NCI-H510A (cell line): ENCODE data around the gene ZNF507.

Source experiments
- DNase-seq: peaks from one replicate; lab custom pipeline; 2025; lab: John Stamatoyannopoulos, UW

The ZNF507 gene

DNA sequence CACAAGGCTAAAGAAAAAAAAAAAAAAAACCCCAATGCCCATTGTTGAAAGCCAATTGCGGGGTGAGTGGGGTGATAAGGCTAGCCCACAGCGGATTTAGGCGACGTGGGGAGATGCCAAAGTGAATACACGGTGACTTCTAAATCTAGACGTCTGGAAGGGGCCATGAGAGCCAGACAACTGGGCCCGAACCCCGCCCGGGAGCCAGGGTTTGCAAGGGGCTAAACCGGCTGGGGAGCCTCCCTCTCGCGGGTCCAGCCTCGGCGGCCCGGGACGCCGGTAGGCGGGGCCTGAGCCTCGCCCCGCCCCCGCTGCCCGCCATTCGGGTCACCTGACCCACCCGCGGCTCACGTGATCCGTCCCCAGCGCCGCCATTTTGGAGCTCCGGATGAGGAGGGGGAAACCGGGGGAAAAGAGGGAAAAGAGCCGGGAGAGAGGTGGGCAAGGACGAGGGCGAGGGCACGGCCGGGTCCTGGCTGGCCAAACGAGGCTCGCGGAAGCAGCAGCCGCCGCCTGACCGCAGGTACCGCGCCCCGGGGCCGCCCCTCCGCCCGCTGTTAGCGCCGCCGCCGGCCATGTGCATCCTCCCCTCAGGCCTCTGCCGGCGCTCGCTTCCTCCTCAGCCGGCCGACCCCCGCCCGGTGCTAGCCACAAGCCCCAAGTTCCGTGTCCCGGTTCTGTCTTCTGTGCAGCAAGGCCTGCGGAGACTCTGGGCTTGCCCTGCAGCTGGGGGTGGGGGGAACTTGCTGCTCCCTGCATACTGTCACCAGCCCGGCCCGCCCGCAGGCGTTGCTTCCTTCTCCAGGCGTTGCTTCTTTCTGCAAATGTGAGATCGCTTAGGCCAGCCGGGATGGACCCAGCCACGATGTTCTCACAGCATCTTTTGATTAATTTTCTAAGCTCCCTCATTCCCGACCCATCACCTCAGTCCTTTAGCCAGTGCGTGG is at the start of gene ZNF507:
Gene ZNF507, plus strand, starts transcription at position 350 of the 947 bp plus-strand sequence. CDS start 7,221 bp downstream, outside the sequence.
- DNase-seq, result peak; percentile 54

DNA sequence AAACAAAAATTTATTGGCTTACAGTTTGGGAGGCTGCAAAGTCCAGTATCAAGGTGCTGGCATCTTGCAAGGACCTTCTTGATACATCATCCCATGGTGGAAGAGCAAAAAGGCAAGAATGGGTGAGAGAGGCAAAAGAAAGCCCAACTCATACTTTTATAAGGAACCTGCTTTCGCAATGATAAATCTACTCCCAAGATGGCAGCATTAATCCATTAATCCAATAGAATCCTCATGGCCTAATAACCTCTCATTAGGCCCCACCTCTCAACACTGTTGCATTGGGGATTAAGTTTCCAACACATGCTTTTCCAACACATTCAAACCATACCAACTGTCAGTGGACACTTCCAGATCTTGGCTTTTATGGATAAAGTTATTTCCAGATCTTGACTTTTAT is 48.7 kb upstream of the ZNF507 start:
- DNase-seq, result no peak

DNA sequence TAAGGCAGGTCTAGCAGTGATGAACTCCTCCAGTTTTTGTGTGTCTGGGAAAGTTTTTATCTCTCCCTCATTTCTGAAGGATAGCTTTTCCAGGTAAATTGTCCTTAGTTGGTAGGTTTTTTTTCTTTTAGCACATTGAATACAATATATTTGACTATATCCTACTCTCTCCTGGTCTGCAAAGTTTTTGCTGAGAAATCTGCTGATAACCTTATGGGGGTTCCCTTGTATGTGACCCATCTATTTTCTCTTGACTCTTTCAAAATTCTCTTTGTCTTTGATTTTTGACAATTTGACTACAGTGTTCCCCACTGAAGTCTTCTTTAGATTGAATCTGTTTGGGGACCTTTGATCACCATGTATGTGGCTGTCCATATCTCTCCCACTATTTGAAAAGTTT is 42.6 kb upstream of the ZNF507 start:
- no peak for DNase-seq

DNA sequence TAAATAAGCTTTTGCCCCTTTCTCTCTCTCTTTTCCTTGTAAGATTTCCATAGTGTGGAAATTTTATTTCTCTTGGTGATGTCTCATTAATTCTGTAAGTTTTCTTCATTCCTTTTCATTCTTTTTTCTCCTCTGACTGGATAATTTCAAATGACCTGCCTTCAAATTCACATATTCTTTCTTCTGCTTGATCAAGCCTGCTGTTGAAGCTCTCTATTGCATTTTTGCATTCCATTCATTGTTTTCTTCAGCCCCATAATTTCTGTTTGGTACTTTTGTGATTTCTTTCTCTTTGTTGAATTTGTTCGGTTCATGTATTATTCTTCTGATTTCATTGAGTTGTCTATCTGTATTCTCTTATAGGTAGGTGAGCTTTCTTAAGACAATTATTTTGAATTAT is 42.2 kb upstream of the ZNF507 start:
- no peak for DNase-seq

DNA sequence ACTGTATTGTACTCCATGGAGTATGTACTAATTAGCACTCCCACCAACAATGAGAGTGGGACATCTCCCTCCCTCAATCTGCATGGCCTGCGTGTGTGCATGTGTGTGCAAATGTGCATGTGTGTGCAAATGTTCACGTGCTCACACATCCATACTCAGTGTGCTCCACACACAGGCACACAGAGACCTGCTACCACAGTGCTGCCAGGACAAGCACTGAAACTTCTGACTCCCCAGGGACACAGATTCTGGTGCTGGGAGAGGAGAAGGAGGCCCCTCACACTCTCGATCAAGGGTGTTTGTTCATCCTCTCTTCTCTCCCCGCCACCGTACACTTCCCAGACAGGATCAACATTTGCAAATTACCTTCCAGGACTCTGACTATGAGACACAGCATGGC is 37.8 kb upstream of the ZNF507 start:
- DNase-seq, result no peak

DNA sequence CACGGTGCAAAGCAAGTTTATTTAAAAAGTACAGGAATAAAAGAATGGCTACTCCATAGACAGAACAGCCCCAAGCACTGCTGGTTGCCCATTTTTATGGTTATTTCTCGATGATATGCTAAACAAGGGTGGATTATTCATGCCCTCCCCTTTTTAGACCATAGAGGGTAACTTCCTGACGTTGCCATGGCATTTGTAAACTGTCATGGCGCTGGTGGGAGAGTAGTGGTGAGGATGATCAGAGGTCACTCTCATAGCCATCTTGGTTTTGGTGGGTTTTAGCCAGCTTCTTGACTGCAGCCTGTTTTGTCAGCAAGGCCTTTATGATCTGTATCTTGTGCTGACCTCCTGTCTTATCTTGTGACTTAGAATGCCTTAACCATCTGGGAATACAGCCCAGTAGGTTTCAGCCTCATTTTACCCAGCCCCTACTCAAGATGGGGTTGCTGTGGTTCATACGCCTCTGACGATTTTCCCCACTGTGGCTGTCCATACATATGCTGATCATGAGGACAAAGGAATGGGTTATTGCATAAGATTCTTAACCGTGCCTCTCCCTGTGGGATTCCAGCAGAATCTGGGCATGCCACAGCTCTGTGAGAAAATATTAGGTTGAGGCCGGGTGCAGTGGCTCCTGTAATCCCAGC is 36.9 kb upstream of the ZNF507 start:
- DNase-seq, result no peak

DNA sequence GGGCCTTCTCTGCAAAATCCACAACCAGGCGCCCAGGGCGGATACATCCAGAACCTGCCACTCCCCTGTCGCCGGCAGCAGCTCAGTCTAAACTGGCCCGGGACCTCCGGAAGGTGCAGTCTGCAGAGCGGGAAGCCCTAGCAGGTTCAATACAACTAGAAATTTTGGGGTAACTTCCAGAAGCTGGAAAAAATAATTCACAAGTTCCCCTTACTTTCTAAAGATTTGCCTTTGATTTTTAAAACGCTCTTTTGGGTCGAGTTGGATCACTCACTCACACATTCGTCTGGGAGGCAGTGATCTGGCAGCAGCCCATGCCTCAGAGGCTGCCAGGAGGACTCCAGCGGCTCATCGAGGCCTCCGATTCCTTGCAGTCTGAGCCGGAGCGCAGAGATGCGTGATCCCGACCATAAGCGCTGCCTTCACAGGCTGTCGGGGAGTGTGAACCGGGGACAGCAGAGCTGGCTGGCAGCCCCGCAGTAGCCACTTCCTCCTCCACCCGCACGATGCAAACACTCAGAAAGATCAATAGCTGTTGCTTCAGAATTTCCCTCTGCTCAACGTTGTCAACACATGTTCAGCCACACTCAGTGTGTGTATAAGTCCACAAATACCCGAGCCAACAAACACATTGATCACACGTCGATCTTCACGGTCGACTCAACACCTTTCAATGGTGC is 35.6 kb upstream of the ZNF507 start:
- no peak for DNase-seq

DNA sequence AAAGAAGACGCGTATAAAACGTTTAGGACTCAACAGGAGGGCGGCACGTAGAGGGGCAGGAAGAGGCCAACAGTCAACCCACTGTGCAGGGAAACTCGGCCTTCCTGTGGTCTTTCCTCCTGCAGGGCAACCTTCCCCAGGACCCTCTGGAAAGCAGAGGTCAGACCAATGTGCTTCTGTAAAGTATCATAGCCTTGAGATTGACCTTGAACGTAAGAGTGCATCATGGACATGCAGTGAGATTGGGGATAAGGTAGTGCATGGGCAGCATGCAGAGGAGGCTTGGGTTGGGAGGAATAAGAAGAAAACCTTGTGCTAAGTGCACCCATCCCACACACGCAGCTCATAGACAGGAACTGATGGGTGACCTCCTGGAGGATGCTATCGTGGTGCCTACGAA is 34.0 kb upstream of the ZNF507 start:
- DNase-seq, result no peak

DNA sequence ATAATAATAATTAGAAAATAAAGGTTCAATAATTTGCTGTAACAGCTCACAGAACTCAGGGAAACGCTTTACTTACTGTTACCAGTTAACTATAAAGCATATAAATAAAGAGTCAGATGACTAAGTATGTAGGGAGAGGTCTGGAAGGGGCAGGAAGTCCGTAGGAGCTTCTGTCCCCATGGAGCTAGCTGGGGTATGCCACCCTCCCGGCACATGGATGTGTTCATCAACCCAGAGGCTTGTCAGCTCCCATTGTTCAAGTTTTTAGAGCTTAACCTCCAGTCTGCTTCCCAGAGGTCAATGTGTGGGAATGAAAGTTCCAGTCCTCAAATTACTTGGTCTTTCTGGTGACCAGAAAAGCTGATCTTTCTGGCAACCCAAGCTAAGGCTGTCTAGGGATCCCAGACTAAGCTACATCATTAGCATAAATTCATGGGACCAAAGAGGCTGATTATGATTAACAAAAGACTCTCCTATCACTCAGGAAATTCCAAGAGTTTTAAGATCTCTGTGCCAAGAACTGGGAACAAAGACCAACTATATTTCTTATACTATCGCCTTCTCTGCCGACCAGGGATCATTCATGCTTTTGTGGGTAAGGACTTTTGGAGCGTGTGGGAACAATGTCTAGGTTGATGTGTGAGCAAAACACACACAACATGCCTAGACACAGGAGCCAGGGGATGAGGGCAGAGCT is 31.7 kb upstream of the ZNF507 start:
- no peak for DNase-seq

DNA sequence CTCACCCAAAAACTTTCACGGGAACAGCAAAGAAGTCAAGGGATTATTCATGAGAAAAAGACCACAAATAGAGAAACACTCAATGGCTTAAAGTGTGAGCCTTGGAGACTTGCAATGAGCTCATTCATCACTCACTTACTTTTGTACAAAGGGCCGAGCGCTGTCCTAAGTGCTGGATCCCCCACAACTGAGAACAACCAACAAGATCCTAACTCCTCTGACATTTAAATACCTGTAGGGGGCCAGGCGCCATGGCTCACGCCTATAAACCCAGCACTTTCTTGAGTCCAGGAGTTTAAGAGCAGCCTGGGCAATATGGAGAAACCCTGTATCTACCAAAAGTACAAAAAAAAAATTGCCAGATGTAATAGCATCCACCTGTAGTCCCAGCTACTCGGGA is 29.4 kb upstream of the ZNF507 start:
- DNase-seq, result no peak

DNA sequence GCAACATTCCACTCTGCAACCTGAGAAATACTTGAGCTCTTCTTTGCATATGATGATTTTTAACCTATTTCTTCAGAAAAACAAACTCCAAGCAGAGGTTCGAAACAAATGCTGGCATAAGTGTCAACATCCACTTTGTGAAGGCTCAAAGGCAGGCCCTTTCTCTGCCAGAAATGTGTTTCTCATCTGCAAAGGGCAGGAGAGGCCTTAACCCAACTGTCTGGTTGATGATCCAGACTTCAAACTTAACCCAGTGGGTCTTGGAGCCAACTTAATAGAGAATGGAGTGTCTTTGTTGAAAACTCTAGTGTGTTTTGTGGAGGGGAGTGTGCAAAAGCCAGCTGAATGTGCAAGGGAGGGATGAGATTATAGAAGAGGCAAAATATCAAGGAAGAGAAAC is 28.3 kb upstream of the ZNF507 start:
- no peak for DNase-seq

DNA sequence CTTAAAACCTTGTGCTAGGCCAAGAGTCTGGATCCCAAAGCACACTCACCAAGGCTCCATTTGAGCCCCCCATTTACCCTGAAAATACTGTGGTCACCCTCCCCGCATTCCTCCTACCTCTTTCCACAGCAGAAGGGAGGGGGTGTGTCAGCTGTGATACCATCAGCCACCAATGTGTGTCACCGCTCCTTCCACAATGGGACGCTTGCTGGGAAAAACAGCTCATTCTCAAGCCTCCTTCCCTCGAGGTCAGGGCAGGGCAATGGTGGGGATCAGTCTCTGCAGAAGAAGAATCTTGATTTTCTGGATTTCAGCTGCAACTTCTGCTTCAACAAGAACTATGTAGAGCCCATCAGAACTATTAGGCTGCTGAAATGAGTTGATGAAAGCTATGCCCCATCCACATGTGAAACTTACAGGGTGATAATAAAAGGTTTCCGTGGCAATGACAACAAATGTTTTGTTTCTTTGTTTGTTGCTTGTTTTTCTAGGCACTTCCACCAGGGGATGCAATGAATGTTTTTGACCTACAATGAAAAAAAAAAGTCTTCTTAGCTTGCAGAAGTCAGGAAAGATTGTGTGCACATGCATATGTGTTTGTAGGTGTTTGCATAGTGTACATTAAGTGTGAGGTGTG is 26.4 kb upstream of the ZNF507 start:
- DNase-seq, result no peak

DNA sequence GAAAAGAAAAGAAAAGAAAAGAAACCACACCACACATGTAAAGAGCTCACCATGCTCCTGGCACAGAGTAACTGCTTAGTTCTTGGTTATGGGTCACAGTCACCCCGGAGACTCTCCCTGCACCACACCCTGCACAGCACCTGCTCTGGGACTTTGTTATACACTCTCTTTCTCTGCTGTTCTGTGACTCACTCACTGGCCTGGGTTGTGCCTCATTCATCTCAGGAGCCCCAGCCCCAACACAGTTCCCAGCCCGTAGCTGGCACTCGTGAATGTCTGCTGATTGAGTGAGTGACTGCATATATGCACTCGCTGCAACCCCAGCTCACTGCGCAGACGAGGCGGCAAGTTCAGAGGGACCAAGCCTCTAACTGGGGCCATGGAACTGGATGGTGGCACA is 22.9 kb upstream of the ZNF507 start:
- DNase-seq, result no peak

DNA sequence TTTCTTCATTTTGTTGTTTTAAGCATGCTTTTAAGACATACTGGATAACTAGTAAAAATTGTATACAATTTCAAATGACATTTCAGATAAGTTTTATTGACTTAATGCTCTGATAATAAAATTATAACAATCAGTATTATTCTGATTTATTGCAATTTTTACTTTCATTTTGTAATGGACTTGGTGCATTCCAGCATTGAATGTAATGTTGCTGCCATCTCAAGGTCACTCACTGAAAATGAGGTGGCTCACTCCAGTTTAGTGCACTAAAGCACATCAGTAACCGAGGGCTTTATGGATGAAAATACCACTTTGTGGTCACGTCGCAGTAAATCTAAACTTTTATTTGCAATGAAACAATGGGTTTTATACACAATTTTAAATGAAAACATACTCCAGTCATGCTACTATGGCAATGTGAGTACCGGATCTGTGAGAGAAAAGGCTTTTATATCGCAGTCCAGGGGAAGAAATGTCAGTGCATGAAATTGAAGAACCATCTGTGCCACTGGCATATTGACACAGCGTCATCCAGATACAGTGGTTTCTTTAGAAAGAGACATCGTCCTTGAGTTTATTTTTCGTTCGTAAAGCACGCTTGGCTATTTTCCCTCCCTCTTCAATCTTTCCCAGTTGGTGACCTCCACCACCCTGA is 20.7 kb upstream of the ZNF507 start:
- no peak for DNase-seq

DNA sequence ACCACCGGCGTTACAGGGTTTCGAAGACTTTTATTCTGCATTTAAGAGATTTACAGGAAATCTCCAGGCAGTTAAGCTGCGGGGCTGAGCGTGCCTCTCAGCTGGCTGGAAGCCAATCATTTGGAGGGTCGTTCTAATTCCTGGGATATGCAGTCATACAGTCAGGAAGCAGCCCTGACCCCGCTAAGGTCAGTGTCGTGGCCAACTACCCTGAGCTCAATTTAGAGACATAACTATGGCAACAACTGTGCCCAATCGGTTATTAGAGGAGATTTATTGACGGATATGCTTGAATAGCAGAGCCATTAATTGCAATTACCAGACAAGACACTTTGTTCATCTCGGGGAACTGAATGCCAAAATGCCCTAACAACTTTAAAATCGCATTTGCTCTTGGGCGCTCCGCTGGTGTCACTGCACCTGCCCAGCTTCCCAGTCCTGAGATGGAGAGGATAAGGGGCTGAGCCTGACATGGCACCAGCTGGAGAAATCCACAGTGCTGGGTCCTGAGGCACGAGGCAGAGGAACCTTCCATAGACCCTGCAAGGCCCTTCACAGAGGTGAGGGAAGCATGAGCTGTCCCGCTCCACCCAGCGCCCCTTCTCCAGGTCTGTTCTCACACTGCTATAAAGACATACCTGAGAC is 15.1 kb upstream of the ZNF507 start:
- no peak for DNase-seq

DNA sequence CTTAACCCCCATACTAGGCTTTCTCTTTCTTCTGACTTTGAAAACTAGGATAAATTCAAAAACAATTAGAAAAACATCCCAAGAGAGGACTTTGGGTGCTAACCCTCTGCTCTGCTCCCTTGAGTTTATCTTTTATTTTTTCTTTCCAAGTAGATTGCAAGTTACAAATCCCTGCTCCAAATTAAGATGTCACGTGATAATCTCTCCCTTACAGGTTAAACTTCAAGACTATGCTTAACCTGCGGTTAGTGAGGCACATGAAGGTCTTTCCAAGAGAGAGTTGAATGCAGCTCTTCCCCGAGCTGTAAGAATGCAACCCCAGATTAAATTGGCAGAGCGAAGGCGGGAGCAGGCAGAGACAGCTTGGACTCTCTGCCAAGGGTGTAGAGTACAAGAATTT is 12.2 kb upstream of the ZNF507 start:
- DNase-seq, result no peak

DNA sequence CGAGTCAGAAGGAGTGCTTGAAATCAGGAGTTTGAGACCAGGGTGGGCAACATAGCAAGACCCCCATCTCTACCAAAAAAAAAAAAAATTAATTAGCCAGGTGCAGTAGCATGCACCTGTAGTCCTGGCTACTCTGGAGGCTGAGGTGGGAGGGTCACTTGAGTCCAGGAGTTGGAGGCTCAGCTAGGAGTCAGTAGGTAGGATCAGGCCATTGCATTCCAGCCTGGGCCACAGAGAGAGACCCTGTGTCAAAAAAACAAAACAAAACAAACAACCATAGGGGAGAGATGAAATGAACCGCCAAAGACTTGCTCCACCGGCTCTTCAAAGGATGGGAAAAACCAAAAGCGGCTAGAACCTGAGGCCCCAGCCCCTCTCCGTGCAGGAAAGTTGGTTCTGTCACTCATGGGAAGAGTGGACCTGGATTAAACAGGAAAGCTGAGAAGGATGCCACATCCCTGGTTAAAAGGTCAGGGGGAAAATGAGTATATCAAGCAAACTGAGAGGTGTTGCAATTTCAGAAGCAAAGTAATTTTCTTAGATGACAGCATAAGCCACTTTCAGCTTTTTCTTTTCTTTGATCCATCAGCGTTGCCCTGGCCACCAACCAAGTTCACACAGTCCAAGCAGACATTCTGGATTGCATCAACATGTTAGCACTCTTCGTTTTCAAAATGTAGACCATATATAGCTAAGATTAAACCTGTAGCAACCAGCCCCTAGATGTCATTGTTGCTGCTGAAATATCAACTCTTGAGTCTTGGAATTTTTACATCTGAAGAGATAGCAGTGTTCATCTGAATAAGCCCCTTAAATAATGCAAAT is 8.9 kb upstream of the ZNF507 start:
- DNase-seq, result no peak

DNA sequence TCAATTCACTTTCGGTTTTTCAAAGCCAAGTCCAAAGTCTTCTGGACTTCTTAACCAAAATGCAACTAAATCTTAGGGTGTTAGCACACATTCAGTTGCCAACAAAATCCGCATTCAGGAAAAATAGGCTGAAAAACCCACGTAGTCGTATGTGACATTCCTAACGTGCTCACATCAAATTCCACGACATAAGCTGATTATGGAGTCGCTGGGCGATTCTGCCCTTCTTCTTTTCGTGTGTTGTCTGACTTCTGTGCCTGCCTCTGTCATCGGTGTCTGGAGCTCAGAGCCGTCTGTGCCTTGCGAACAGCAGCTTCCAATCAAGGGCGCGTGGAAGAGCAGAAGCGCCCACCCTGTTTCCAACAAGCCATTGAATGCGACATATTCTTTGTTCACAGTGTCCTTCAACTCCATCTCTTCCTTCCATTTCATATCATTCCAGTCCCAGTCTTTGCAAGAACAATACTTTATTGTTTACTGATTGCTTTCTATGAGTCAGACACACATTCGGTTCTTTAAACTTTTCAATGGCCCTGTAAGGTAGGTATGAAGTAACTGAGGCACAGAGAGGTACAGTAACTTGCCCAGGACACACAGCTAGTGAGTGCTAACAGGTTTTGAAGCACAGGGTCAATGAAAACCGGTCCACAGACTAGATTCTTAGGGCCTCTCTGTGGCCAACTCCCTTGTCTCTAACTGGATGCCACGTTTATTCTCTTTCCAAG is 8.2 kb upstream of the ZNF507 start:
- no peak for DNase-seq

DNA sequence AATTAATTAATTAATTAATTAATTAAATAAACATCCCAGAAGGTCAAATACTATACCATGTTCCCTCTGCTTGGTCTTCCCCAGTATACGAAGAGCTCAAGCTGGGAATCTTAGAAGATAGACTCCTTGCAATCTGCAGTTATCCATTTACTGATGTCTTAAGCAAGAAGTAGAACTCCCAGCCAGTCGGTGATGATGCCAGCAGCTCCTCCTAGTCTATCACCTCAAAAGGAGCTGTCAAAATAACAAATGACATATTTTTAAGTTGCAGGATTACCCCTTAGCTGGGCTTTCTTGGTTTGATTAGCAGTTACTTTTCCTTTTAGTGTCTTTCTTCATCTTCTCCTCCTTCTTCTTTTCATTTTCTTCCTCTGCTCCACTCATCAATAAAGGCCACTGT is 6.0 kb upstream of the ZNF507 start:
- DNase-seq, result no peak
